Epithelial cell of proximal tubule (primary cell): Measurements from ENCODE around the gene SCARB1. TPM values are rescaled to one million over a fixed set of nuclear protein-coding genes. Genes with fewer than 3 reads are reported as not detected.

Experiments used
- DNase-seq: peaks from one replicate; pipeline ENCODE4 v3.0.0-alpha.2; 2011; ENCODE audit warnings: low read depth
- H3K4me3 ChIP-seq: 2 replicates; pipeline ENCODE4 v1.5.1; 2011; ENCODE audit warnings: low read depth, mild to moderate bottlenecking, low read length
- CTCF ChIP-seq: conservative IDR thresholded peaks from 2 replicates; pipeline ENCODE4 v1.5.1; 2012; ENCODE audit warnings: low read depth, mild to moderate bottlenecking, low read length
- total RNA-seq: library from RNA; depleted of rRNA; stranded (reverse); fragments of >200 nt; gene quantifications from 2 replicates; pipeline ENCODE4 v1.2.3, GENCODE V29; 2015

SCARB1 gene
- total RNA-seq, 1 donor from 2014 or later: 21.9 TPM

- H3K4me3 ChIP-seq: no peak overlapping the region
- no peak for DNase-seq
- no peak for TF ChIP-seq CTCF
Observed at GRCh38 chr12:124738636-124739467, 124.8 kb downstream of the SCARB1 start.

- no peak for DNase-seq
- no peak overlapping the region for H3K4me3 ChIP-seq
- TF ChIP-seq CTCF: no peak
Observed at GRCh38 chr12:124737772-124738635, 125.7 kb downstream of the SCARB1 start.

GRCh38 chr12:124737040-124737419 lies 126.6 kb downstream of the SCARB1 start:
- no peak for TF ChIP-seq CTCF
- DNase-seq: no peak
- H3K4me3 ChIP-seq: no peak overlapping the region

GRCh38 chr12:124736115-124737039 lies 127.3 kb downstream of the SCARB1 start:
- H3K4me3 ChIP-seq: no peak overlapping the region
- DNase-seq: no peak

GRCh38 chr12:124734224-124734788 lies 129.4 kb downstream of the SCARB1 start:
- TF ChIP-seq CTCF: no peak
- no peak overlapping the region for H3K4me3 ChIP-seq
- no peak for DNase-seq

More at GRCh38 chr12:124736115-124737039, 127.3 kb downstream of the SCARB1 start:
- no peak for TF ChIP-seq CTCF

- no peak for TF ChIP-seq CTCF
- H3K4me3 ChIP-seq: no peak overlapping the region
- DNase-seq: no peak
Observed at GRCh38 chr12:124733086-124733485, 130.6 kb downstream of the SCARB1 start.
